A549 (cell line): Measurements from ENCODE around the gene ARX.

Source experiments
- CBX2 ChIP-seq: fragments of 200-600 bp; sonication (generic); IDR thresholded peaks from 2 replicates; pipeline ENCODE4 v1.6.1; 2016; ENCODE audit warnings: low read depth, mild to moderate bottlenecking, borderline replicate concordance
- CTCF ChIP-seq: fragments of >200 bp; sonication (Bioruptor Twin); formaldehyde crosslinking; IDR thresholded peaks from 3 replicates; pipeline ENCODE4 v1.5.1; 2016
- JUNB ChIP-seq: fragments of >200 bp; sonication (Bioruptor Twin); formaldehyde crosslinking; IDR thresholded peaks from 2 replicates; pipeline ENCODE4 v1.6.1; 2016
- POLR2A ChIP-seq: IDR thresholded peaks from 2 replicates; pipeline ENCODE4 v1.6.1; 2012; ENCODE audit warnings: mild to moderate bottlenecking, low read length
- RAD21 ChIP-seq, 2 experiments: fragments of >200 bp in 1 of 2; sonication (Bioruptor Twin) in 1 of 2; formaldehyde crosslinking in 1 of 2; IDR thresholded peaks in 1 of 2; conservative IDR thresholded peaks in 1 of 2; 2 replicates in 1 of 2; 3 replicates in 1 of 2; pipeline ENCODE4 v1.6.1; 2012 to 2018; ENCODE audit warnings: inconsistent platforms in 1 of 2
- RCOR1 ChIP-seq: fragments of 150-350 bp; IDR thresholded peaks from 2 replicates; pipeline ENCODE4 v1.6.1; 2014; ENCODE audit warnings: antibody characterized with exemption, low read length, low read depth
- RFX5 ChIP-seq: fragments of 450-650 bp; IDR thresholded peaks from 2 replicates; pipeline ENCODE4 v1.7.1; 2014; ENCODE audit warnings: antibody characterized with exemption, mild to moderate bottlenecking, moderate library complexity
- RNF2 ChIP-seq: fragments of 200-600 bp; sonication (generic); IDR thresholded peaks from 2 replicates; pipeline ENCODE4 v1.6.1; 2016; ENCODE audit warnings: low read depth, mild to moderate bottlenecking, antibody characterized with exemption, moderate library complexity, borderline replicate concordance
- ZC3H11A ChIP-seq: fragments of 450-650 bp; IDR thresholded peaks from 2 replicates; pipeline ENCODE4 v1.6.1; 2014; ENCODE audit warnings: antibody characterized with exemption, mild to moderate bottlenecking

- TF ChIP-seq CTCF (no peak), POLR2A (no peak), JUNB (no peak), RAD21 (conservative IDR thresholded peaks at IDR 0.05 in 1 of 2, IDR thresholded peaks at IDR 0.05 in 1 of 2) (no peak), CBX2 (no peak), ZC3H11A (no peak), RFX5 (no peak), RCOR1 (no peak), RNF2 (no peak)
Measured at GRCh38 chrX:24999511-24999910, 16.3 kb downstream of the ARX start.
